ENCODE results near the gene TRABD.
A peak's percentile ranks its signal among the peaks of the same experiment; 100 is the strongest.

TRABD gene

DNA sequence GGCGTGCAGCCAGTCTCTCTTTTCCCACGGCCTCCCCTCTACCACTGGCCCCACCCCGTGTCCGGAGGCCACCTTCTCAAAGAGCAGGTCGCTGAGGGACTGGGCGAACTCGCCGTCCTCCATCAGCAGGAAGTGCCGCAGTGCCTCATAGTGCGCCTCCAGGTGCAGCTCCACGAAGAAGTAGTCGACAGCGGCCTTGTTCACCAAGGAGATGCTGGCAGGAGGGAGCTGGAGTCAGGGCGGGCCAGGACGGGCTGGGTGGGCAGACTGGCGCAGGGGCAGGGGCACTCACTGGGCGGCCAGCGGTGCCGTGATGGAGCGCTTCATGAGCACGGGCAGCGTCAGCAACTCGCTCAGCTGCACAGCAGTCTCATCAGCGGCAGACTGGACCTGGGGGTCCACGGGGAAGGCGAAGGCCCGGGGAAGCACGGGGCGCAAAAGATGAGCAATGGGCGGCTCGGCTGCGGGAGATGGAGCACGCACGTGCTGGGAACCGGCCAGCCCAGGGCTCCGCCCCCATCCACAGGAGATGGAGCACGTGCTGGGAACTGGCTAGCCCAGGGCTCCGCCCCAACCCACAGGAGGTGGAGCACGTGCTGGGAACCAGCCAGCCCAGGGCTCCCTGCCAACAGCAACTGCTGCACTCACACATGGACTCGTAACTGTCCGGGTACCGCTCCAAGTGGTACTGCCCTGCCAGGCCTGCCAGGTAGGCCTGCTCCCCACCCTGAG is 33.4 kb downstream of the TRABD start:
- ChIA-PET POLR2A (no interaction called here), CTCF (no interaction called here)
- TF ChIP-seq LEF1 (IDR thresholded peaks at IDR 0.05; ENCODE audit: borderline replicate concordance) (no peak), L3MBTL2 (conservative IDR thresholded peaks at IDR 0.05) (peak; percentile 62), ZNF384 (IDR thresholded peaks at IDR 0.05) (no peak)
- peak; percentile 78 for DNase-seq (ENCODE audit: extremely low spot score)

DNA sequence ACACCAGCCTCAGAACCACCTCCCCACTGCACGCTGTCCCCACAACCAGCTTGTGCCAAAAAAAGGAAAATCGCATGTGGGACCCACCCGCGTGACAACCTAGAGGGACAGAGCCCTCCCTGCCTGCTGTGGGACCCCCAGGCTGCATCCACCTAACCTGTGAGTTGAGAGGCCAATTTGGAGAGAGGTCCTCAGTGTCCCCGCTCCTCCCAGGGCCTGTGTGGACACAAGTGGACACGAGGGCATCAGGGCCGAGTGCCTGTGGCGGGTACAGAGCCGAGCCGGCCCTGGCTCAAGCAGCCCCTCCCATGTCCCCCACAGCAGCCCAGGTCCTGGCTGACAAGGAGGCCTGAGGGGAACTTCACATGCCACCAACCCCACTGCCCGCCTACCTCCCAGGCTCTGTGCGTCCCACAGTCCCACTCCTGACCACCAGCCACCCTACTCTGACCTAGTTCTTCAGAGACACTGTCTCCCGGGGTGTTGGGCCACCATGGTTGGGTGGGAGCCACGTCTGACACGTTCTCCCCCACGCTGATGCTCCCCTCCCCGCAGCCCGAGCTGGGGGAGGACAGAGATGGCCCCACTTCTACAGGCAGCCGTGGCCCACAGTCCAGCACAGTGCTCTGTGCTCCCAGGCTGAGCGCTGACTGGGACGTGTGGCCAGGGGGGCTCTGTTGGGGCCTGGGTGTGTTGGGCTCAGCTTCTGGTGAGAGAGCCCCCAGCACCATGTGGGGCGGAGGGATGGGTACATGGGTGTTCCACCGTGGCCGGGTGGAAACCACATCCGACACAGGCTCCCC is 34.3 kb downstream of the TRABD start:
- TF ChIP-seq LEF1 (IDR thresholded peaks at IDR 0.05; ENCODE audit: borderline replicate concordance) (no peak), ZNF384 (IDR thresholded peaks at IDR 0.05) (no peak), SP1 (IDR thresholded peaks at IDR 0.05) (no peak), CTBP1 (IDR thresholded peaks at IDR 0.05; ENCODE audit: borderline replicate concordance) (no peak), HDGF (IDR thresholded peaks at IDR 0.05; ENCODE audit: borderline replicate concordance) (no peak), ARNT (IDR thresholded peaks at IDR 0.05) (no peak), NFRKB (IDR thresholded peaks at IDR 0.05) (no peak)
- TF ChIP-seq, protein P1, sequence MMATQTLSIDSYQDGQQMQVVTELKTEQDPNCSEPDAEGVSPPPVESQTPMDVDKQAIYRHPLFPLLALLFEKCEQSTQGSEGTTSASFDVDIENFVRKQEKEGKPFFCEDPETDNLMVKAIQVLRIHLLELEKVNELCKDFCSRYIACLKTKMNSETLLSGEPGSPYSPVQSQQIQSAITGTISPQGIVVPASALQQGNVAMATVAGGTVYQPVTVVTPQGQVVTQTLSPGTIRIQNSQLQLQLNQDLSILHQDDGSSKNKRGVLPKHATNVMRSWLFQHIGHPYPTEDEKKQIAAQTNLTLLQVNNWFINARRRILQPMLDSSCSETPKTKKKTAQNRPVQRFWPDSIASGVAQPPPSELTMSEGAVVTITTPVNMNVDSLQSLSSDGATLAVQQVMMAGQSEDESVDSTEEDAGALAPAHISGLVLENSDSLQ (IDR thresholded peaks at IDR 0.05), result no peak
- ChIA-PET CTCF (no interaction called here), POLR2A (no interaction called here)
- no peak for DNase-seq (ENCODE audit: extremely low spot score)

DNA sequence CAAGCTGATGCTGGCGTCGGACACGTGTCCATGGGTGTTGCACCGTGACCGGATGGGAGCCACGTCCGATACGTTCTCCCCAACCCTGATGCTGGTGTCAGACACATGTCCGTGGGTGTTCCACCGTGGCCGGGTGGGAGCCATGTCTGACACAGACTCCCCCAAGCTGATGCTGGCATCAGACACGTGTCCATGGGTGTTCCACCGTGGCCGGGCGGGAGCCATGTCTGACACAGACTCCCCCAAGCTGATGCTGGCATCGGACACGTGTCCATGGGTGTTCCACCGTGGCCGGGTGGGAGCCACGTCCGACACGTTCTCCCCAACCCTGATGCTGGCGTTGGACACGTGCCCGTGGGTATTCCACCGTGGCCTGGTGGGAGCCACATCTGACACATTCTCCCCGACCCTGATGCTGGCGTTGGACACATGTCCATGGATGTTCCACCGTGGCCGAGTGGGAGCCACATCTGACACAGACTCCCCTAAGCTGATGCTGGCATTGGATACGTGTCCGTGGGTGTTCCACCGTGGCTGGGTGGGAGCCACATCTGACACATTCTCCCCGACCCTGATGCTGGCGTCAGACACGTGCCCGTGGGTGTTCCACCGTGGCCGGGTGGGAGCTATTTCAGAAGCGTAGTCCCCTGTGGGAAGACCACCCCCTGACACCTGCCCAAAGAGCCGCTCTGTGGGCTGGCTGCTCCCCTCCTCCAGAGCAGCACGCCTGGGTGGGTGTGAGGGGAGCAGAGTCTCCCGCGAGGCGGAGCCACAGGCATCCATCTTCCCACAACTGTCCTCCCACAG is 35.1 kb downstream of the TRABD start:
- CTCF ChIA-PET, result interaction anchor here (0.8 kb wide), 1 partner anchor 72 kb away, joined by 3 read pairs; no protein-coding TSS in a partner anchor
- POLR2A ChIA-PET, result no interaction called here
- no peak for DNase-seq (ENCODE audit: extremely low spot score)
- no peak for TF ChIP-seq FOXA1 (IDR thresholded peaks at IDR 0.05)
- TF ChIP-seq, protein P1 (IDR thresholded peaks at IDR 0.05), result no peak
- TF ChIP-seq BHLHE40 (IDR thresholded peaks at IDR 0.05; ENCODE audit: borderline replicate concordance), result no peak
- TF ChIP-seq FOXM1 (IDR thresholded peaks at IDR 0.05; ENCODE audit: borderline replicate concordance), result no peak
- no peak for TF ChIP-seq SP1 (IDR thresholded peaks at IDR 0.05)
- no peak for TF ChIP-seq ARNT (IDR thresholded peaks at IDR 0.05)
- TF ChIP-seq ELF4 (IDR thresholded peaks at IDR 0.05), result no peak
- no peak for TF ChIP-seq ZNF384 (IDR thresholded peaks at IDR 0.05)
- TF ChIP-seq HDGF (IDR thresholded peaks at IDR 0.05; ENCODE audit: borderline replicate concordance), result no peak
- no peak for TF ChIP-seq FOXK2 (IDR thresholded peaks at IDR 0.05)
- TF ChIP-seq SUZ12 (IDR thresholded peaks at IDR 0.05), result no peak

DNA sequence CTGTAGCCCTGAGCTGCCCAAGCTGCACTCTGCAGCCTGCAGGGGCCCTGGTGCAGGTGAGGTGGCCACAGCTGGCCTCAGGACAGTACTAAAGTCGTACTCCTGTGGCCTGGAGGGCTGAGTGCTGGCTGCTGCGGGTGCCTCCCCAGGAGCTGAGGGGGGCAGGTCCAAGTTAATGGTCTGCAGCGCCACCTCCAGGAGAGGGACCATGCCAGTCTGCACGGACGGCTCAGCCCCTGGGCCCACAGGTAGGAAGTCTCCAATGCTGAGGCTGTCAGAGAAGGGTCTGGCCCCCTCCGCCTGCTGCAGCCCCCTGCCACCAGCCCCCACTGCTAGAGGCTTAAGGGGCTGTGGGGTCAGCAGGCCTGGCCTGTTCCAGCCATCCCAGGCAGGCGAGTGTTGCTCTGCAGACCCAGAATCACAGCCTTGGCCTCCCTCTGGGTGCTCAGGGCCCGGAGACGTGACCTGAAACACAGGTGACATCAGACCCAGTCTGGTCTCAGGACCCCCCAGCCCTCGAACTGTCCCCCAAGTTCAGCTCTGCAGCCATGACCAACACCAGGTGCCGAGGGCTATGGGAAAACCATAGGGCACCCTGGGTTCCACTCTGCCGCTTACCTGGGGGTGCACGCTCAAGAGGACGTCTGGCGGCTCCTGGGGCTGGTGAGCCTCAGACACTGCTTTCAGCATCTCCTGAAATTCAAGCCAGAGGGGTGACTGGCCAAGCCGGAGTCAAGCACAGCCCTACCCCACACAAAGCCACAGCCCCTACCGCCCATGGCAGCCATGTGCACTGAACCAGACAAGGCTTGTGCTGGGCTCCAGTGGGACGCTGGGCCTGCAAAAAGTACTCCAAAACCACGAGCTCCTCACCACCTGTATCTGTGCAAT is 35.9 kb downstream of the TRABD start:
- no peak for TF ChIP-seq SUZ12 (IDR thresholded peaks at IDR 0.05)
- TF ChIP-seq ELF4 (IDR thresholded peaks at IDR 0.05), result no peak
- TF ChIP-seq ARNT (IDR thresholded peaks at IDR 0.05), result no peak
- TF ChIP-seq FOXA1 (IDR thresholded peaks at IDR 0.05), result no peak
- no peak for TF ChIP-seq SP1 (IDR thresholded peaks at IDR 0.05)
- no peak for TF ChIP-seq NFRKB (IDR thresholded peaks at IDR 0.05)
- TF ChIP-seq CTBP1 (IDR thresholded peaks at IDR 0.05; ENCODE audit: borderline replicate concordance), result no peak
- TF ChIP-seq FOXM1 (IDR thresholded peaks at IDR 0.05; ENCODE audit: borderline replicate concordance), result no peak
- TF ChIP-seq LEF1 (IDR thresholded peaks at IDR 0.05; ENCODE audit: borderline replicate concordance), result no peak
- TF ChIP-seq FOXK2 (IDR thresholded peaks at IDR 0.05), result no peak
- TF ChIP-seq L3MBTL2 (conservative IDR thresholded peaks at IDR 0.05), result no peak
- ChIA-PET CTCF (interaction anchor here (0.8 kb wide), 1 partner anchor 73 kb away, joined by 3 read pairs; no protein-coding TSS in a partner anchor), POLR2A (interaction anchor here (1.1 kb wide), 1 partner anchor 18 kb away, joined by 3 read pairs; no protein-coding TSS in a partner anchor)
- no peak for DNase-seq (ENCODE audit: extremely low spot score)

DNA sequence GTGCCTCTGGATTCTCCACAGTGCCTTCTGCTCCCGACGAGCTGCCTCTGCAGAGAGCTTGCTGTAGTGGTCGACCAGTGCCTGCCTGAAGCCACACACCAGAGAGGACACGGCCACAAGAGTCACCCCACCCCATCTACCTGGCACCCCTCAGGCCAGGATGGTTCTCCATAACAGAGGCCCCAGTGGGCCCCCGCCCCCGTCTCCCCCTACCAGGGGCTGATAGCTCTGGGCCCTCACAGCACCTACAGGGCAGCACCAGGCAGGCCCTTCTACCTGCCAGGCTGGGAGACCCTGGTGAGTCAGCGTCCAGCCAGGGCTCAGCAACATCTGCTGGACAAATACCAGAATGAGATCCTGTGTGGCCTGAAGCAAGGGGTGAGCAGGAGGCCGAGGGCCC is 36.8 kb downstream of the TRABD start:
- POLR2A ChIA-PET, result interaction anchor here (1.1 kb wide), 1 partner anchor 18 kb away, joined by 3 read pairs; no protein-coding TSS in a partner anchor
- DNase-seq (ENCODE audit: extremely low spot score), result no peak
- TF ChIP-seq TARDBP (IDR thresholded peaks at IDR 0.05) (no peak), LEF1 (IDR thresholded peaks at IDR 0.05; ENCODE audit: borderline replicate concordance) (no peak), FOXM1 (IDR thresholded peaks at IDR 0.05; ENCODE audit: borderline replicate concordance) (no peak)
- CTCF ChIA-PET, result no interaction called here

DNA sequence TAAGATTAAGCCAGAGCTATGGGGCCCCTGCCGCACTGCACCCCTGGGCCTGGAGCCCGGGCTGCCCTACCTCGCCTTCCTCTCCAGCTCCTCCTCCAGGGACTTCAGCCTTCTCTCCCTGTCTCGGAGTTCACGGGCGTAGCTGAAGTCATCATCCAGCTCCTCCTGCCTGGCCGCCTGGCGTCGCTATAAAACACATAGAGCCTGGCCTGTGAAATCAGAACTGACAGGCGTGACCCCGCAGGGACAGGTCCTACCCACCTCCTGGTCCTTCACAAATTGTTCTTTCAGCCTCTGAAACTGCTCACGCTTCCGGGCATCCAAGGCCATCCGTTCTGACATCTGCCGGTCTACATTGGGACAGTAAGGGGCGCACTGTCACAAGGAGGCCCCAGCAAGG is 38.4 kb downstream of the TRABD start:
- CTCF ChIA-PET, result interaction anchor here (1.1 to 1.2 kb wide), 2 partner anchors 13 to 17 kb away, joined by 3 read pairs; no protein-coding TSS in a partner anchor
- POLR2A ChIA-PET, result no interaction called here
- no peak for DNase-seq (ENCODE audit: extremely low spot score)
- no peak for TF ChIP-seq NFRKB (IDR thresholded peaks at IDR 0.05)
- no peak for TF ChIP-seq FOXM1 (IDR thresholded peaks at IDR 0.05; ENCODE audit: borderline replicate concordance)
- TF ChIP-seq TARDBP (IDR thresholded peaks at IDR 0.05), result no peak
- no peak for TF ChIP-seq L3MBTL2 (conservative IDR thresholded peaks at IDR 0.05)
- no peak for TF ChIP-seq SP1 (IDR thresholded peaks at IDR 0.05)
- TF ChIP-seq SUZ12 (IDR thresholded peaks at IDR 0.05), result no peak
- TF ChIP-seq FOXK2 (IDR thresholded peaks at IDR 0.05), result no peak
- TF ChIP-seq ZNF384 (IDR thresholded peaks at IDR 0.05), result no peak
- no peak for TF ChIP-seq CTBP1 (IDR thresholded peaks at IDR 0.05; ENCODE audit: borderline replicate concordance)
- TF ChIP-seq ARNT (IDR thresholded peaks at IDR 0.05), result no peak
- no peak for TF ChIP-seq FOXA1 (IDR thresholded peaks at IDR 0.05)
- no peak for TF ChIP-seq HDGF (IDR thresholded peaks at IDR 0.05; ENCODE audit: borderline replicate concordance)
